KMS-11 (cell line): ENCODE measurements around the gene GLIS2.

Experiments used
- H2AFZ ChIP-seq: fragments of 200-600 bp; sonication (generic); 2 replicates; pipeline ENCODE4 v1.6.1; 2016; ENCODE audit warnings: antibody characterized with exemption, mixed run types, low read depth
- H3K27ac ChIP-seq: fragments of 200-600 bp; sonication (generic); 2 replicates; pipeline ENCODE4 v1.6.1; 2016; ENCODE audit warnings: mild to moderate bottlenecking, mixed run types
- H3K27me3 ChIP-seq: fragments of 200-600 bp; sonication (generic); 2 replicates; pipeline ENCODE4 v1.6.1; 2017; ENCODE audit warnings: mild to moderate bottlenecking, low read depth, mixed run types, moderate library complexity; ENCODE audit not compliant: insufficient read depth
- H3K36me3 ChIP-seq: fragments of 200-600 bp; sonication (generic); 2 replicates; pipeline ENCODE4 v1.6.1; 2017; ENCODE audit warnings: mild to moderate bottlenecking, mixed run types; ENCODE audit not compliant: insufficient read depth
- H3K4me1 ChIP-seq: fragments of 200-600 bp; sonication (generic); 2 replicates; pipeline ENCODE4 v1.6.1; 2016; ENCODE audit warnings: mild to moderate bottlenecking, low read depth, mixed run types; ENCODE audit not compliant: poor library complexity, severe bottlenecking
- H3K4me2 ChIP-seq: fragments of 200-600 bp; sonication (generic); 2 replicates; pipeline ENCODE4 v1.7.0; 2016; ENCODE audit warnings: mild to moderate bottlenecking, mixed run types
- H3K4me3 ChIP-seq: fragments of 200-600 bp; sonication (generic); IDR thresholded peaks from 2 replicates; pipeline ENCODE4 v1.6.1; 2017; ENCODE audit warnings: low read depth, low read length, mixed read lengths; ENCODE audit not compliant: insufficient read depth
- H3K79me2 ChIP-seq: fragments of 200-600 bp; sonication (generic); 2 replicates; pipeline ENCODE4 v1.6.1; 2016; ENCODE audit warnings: low read depth, mixed run types; ENCODE audit not compliant: insufficient read depth
- H3K9ac ChIP-seq: fragments of 200-600 bp; sonication (generic); 2 replicates; pipeline ENCODE4 v1.6.1; 2016; ENCODE audit warnings: mild to moderate bottlenecking, mixed run types
- H4K20me1 ChIP-seq: fragments of 200-600 bp; sonication (generic); 2 replicates; pipeline ENCODE4 v1.6.1; 2016; ENCODE audit warnings: mild to moderate bottlenecking, mixed run types; ENCODE audit not compliant: insufficient read depth
- TF ChIP-seq, protein P1 (sequence below): fragments of 200-600 bp; sonication (generic); conservative IDR thresholded peaks from 2 replicates; pipeline ENCODE4 v1.6.1; 2017; ENCODE audit warnings: low read depth, mild to moderate bottlenecking, antibody characterized with exemption, low read length, moderate library complexity, mixed read lengths

GLIS2 gene

DNA sequence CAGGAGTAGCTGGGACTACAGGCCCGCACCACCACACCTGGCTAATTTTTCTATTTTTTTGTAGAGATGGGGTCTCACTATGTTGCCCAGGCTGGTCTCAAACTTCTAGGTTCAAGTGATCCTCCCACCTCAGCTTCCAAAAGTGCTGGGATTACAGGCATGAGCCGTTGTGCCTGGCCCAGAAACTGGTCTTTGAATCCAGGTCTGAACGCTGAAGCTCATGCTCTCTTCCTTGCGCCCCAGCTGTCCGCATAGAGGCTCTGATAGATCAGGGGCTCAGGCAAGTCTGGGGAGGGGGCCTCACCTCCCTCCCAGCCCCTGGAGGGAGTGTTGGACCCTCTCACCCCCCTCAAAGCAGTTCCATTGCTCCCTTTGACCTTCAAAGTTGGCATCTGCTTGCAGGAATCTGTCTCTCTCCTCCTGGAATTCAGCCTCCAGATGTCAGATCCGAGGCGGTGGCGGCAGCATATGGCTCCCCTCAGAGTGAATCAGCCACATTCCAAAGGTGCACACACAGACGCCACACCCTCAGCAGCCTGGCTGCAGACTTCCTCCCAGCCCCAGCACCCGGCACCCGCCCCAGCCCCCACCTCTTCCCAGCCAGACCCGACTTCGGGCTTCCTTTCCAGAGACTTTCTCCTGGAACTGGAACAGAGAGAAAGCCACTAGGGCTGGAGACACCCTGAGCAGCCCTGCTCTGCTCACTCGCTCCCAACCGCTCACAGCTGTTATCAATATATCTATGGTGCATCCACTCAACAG, 16.9 kb upstream of the GLIS2 start:
- H3K9ac ChIP-seq, result no peak overlapping the region
- H3K79me2 ChIP-seq, result no peaks in the 10 kb centered on the region
- H3K4me3 ChIP-seq, result no peak overlapping the region
- no peak overlapping the region for H3K27ac ChIP-seq
- H3K4me1 ChIP-seq, result no peaks in the 10 kb centered on the region
- H4K20me1 ChIP-seq, result no peaks in the 10 kb centered on the region
- H3K27me3 ChIP-seq, result no peaks in the 10 kb centered on the region
- no peaks in the 10 kb centered on the region for H3K36me3 ChIP-seq
- no peak overlapping the region for H3K4me2 ChIP-seq
- TF ChIP-seq, protein P1, sequence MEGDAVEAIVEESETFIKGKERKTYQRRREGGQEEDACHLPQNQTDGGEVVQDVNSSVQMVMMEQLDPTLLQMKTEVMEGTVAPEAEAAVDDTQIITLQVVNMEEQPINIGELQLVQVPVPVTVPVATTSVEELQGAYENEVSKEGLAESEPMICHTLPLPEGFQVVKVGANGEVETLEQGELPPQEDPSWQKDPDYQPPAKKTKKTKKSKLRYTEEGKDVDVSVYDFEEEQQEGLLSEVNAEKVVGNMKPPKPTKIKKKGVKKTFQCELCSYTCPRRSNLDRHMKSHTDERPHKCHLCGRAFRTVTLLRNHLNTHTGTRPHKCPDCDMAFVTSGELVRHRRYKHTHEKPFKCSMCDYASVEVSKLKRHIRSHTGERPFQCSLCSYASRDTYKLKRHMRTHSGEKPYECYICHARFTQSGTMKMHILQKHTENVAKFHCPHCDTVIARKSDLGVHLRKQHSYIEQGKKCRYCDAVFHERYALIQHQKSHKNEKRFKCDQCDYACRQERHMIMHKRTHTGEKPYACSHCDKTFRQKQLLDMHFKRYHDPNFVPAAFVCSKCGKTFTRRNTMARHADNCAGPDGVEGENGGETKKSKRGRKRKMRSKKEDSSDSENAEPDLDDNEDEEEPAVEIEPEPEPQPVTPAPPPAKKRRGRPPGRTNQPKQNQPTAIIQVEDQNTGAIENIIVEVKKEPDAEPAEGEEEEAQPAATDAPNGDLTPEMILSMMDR, result no peak
- no peak overlapping the region for H2AFZ ChIP-seq

DNA sequence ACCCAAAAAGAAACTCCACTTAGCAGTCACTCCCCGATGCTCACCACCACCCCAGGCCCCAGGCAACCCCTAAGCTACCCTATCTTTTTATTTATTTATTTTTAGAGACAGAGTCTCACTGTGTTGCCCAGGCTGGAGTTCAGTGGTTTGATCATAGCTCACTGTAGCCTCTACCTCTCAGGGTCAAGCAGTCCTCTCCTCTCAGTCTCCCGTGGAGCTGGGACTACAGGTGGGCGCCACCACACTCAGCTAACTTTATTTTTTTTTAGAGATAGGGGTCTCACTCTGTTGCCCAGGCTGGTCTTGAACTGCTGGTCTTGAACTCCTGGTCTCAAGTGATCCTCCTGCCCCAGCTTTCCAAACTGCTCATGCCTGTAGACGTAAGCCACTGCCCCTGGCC, 14.7 kb upstream of the GLIS2 start:
- H3K9ac ChIP-seq, result no peak overlapping the region
- H3K4me2 ChIP-seq, result no peak overlapping the region
- no peaks in the 10 kb centered on the region for H3K36me3 ChIP-seq
- H2AFZ ChIP-seq, result no peak overlapping the region
- H3K79me2 ChIP-seq, result 0 out of 2 replicates have a peak, but pooled peaks cover 4% of the 10 kb centered on the region
- H3K27me3 ChIP-seq, result no peaks in the 10 kb centered on the region
- H3K27ac ChIP-seq, result no peak overlapping the region
- H3K4me3 ChIP-seq, result no peak overlapping the region
- peaks cover 5% of the 10 kb centered on the region for H3K4me1 ChIP-seq
- H4K20me1 ChIP-seq, result no peaks in the 10 kb centered on the region
- TF ChIP-seq, protein P1, result no peak

DNA sequence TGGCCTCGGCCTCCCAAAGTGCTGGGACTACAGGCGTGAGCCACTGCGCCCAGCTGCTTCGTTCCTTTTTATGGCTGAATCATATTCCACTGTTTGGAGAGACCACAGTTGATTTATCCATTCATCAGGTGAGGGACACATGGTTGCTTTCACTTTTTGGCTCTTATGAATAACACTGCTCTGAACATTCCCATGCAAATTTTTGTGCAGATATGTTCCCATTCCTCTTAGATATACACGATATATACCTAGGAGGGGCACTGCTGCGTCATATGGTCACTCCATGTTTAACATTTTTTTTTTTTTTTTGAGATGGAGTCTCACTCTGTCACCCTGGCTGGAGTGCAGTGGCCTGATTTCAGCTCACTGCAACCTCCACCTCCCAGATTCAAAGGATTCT, 13.9 kb upstream of the GLIS2 start:
- Histone ChIP-seq H4K20me1 (no peaks in the 10 kb centered on the region), H3K4me2 (no peak overlapping the region), H3K27ac (no peak overlapping the region), H3K9ac (no peak overlapping the region), H3K4me3 (no peak overlapping the region), H2AFZ (no peak overlapping the region), H3K79me2 (peaks cover 7% of the 10 kb centered on the region; the same call in 1 of the 2 replicates), H3K4me1 (peaks cover 12% of the 10 kb centered on the region), H3K27me3 (no peaks in the 10 kb centered on the region), H3K36me3 (no peaks in the 10 kb centered on the region)
- TF ChIP-seq, protein P1, result no peak

DNA sequence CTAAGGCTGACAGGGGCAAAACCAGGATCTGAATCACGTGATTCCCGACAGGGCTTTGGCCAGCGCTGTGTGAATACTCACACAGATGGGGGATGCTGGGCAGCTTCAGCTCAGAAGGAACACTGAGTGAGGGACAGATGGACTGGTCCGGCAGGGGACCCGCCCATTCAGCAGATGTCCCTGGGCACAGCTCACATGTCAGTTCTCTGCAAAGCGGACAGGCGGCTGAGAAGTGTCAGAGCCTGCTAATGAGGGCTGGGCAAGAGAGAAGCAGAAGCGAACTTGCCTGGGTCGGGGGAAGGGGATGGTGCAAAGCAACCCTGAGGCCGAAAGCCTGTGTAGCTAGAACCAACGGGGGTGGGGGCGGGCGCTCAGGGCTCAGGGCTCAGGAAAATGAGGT, 11.9 kb upstream of the GLIS2 start:
- no peak overlapping the region for H2AFZ ChIP-seq
- H3K27ac ChIP-seq, result no peak overlapping the region
- H3K27me3 ChIP-seq, result no peaks in the 10 kb centered on the region
- peaks cover 7% of the 10 kb centered on the region; the same call in 1 of the 2 replicates for H3K79me2 ChIP-seq
- no peak overlapping the region for H3K9ac ChIP-seq
- H4K20me1 ChIP-seq, result no peaks in the 10 kb centered on the region
- TF ChIP-seq, protein P1, result no peak
- no peak overlapping the region for H3K4me2 ChIP-seq
- no peaks in the 10 kb centered on the region for H3K36me3 ChIP-seq
- H3K4me3 ChIP-seq, result no peak overlapping the region
- H3K4me1 ChIP-seq, result peaks cover 24% of the 10 kb centered on the region
